HuH-7.5 (cell line): ENCODE results near the gene STAG3.
"Not testable (repeated sequence)": the region's sequence is repeated elsewhere in the genome, so short reads cannot be mapped to it uniquely, and the experiment has no call there.

ENCODE experiments used
- DNase-seq: peaks from one replicate; pipeline ENCODE4 v3.0.0; 2011; ENCODE audit warnings: low spot score

STAG3 gene

DNA sequence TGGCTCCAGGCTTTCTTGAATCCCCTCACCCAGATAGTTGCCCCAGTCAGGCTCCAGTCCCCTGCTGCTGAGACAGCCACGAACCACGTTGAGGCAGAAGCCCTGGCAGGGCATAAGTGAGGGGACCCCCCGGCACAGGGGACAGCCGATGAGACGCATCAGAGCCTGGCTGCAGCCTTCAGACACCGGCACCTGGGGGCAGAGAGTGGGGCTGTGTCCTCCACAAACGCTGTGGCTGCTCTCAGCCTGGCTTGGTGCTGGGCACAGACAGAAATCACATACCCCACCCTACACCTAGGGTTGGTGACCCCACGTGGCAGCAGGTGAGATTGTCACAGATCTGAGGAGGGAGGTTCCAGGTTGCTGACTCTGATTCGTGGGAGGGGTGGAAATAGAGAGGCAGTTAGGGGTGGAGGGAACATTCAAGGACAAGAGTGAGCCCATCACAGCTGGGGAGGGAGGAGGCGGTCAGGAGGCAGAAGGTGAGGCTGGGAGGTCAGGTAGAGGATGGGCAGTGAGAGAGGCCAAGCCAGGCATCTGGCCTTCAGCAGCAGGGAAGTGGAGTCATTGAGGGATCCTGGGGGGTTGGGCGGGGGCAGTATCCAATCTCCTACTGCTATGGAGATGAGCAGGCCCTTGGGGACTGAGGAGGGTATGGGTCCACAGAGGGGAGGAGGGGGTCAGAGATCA, 3.8 kb upstream of the STAG3 start:
- no peak for DNase-seq

DNA sequence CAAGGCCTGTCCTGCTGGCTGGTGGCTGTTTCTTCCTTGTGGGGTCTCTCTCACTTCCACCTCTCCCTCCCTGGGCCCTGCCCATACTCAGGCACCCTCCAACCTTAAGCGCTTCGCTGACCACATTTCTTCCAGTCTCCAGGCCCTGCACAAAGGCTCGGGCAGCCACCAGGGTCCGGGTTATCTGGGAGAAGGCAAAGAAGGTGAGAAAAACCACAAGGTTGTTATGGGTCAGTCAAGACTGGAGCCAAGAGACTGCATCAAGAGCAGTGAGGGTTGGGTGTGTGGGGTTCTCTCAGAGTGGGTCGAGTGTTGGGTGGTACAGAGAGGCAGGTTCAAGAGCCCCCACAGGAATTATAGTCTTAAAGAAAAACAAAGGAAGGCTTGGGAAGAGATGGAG, 3.1 kb upstream of the STAG3 start:
- DNase-seq, result no peak

DNA sequence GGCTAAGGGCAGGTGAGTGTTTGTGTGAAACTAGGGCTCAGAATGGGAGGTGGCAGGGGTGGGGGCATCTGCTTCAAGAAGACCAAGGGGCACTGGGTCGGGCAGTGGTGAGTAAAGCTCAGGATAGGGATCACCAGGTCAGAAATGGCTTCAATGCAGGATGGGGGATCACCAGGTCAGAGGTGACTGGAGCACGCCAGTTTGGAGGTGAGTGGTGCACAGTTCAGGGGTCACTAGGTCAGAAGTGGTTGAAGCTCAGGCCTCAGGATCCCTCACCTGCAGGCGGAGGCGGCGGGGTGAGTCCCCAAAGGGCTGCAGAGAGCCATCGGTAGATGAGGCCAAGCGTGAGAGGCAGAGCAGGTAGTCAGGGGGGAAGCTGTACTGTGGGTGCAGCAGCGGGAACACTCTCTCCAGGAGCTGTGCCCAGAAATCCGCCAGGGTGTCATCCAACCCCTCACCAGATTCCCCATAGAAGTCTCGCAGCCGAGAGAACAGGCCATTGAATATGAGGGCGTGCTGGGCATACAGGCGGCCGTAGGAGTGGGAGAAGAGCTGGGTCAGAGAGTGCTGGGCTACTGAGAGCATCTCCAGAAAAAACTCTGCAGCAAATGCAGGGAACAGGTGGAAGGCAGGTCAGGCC, 2.3 kb upstream of the STAG3 start:
- DNase-seq, result no peak

DNA sequence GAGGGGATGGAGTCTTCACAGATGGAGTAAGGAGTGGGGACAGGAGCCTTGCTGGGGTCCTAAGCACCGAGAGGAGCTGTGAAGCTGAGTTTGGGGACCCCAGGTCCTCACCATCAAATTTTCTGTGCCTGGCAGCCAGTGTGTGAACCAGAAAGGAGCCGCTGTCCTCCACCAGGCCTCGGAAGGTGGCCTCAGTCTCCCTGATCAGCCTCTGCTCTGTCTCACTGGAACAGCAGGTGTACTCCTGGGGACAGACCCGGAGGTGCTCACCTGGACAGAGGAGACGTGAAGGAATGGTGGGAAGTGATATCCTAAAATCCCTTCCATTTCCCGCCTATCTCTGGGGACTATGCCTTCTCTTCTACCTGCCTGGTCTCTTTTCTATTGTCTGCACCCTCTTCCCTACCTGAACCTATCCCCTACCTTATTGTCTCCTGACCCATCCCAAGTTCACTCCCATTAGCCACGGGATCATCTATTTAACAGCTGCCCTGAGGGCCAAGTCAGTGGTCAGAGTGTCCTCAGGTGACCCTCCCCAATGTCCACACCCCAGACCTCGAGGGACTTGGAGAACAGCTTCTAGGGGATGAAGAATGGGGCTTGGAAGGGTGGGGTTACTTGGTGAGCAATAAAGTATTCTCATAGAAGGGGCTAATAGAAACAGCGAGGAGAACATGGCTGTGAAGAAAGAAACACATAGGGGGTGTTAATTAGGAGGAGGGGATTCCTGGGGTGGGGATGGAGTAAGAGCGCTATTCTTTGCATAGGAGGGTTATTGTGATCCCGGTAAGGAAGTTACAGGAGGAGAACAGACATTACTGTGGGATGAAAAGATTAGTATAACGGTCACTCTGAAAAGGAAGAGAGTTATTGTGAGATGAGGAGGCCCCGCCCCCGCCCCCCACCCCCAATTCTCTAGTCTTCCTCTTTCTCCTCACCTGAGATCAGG, 1.3 kb upstream of the STAG3 start:
- DNase-seq, result no peak

DNA sequence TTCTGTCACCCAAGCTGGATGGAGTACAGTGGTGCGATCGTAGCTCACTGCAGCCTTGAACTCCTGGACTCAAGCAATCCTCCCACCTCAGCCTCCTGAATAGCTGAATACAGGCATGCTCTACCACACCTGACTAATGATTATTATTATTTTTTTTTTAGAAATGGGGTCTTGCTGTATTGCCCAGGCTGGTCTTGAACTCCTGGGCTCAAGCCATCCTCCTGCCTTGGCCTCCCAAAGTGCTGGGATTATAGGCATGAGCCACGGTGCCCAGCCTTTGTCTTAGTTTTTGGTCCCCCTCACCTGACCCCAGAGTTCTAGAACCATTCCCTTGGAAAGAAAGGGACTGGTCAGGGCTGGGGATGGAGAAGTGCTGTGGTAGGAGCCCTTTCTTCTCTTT, 2.4 kb downstream of the STAG3 start:
- DNase-seq, result not testable (repeated sequence)

DNA sequence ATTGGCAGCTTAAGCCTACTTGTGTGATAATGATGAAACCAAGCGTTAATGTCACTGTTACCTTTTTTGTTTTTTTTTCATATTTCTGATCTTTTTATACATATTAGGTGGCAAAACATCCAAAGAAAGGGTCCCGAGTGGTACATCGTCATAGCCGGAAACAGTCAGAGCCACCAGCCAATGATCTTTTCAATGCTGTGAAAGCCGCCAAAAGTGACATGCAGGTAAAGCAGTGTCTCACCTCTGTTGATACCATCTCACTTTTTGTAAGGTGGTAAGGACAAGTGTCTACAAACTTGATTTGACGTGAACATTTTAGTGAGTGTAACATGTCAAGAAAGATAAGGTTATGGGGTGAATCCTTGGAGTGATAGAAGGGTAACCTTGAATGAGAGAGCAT, 4.9 kb downstream of the STAG3 start:
- not testable (repeated sequence) for DNase-seq

DNA sequence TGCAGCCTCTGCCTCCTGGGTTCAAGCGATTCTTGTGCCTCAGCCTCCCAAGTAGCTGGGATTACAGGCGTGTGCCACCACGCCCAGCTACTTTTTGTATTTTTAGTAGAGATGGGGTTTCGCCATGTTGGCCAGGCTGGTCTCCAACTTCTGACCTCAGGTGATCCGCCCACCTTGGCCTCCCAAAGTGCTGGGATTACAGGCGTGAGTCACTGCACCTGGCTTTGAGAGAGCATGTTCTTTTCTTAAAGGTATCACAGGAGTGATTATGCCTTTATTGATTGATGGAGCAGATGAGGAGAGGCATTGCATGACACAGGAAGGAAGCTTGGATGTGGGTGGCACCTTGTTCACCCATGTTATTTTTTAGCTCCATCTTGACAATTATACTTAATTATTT, 5.4 kb downstream of the STAG3 start:
- DNase-seq, result not testable (repeated sequence)

DNA sequence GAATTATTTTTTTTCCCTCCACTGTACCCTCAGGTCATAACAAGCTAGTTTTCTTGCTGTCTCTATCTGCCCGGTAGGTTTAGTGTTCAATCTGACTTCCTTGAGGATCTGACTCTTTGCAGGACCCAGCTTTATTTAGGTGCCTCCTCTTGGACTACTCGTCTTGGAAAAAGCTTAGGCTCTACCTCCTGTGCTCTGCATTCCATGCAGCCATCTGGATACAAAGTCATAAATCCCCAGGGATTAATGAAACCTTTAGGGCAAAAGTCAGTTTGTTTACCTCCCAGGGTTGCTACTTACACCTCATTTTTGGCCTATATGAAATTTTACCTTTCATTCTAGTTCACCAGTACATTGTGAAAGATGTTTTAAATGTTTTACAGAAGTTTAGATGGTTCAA, 8.0 kb downstream of the STAG3 start:
- DNase-seq, result no peak

DNA sequence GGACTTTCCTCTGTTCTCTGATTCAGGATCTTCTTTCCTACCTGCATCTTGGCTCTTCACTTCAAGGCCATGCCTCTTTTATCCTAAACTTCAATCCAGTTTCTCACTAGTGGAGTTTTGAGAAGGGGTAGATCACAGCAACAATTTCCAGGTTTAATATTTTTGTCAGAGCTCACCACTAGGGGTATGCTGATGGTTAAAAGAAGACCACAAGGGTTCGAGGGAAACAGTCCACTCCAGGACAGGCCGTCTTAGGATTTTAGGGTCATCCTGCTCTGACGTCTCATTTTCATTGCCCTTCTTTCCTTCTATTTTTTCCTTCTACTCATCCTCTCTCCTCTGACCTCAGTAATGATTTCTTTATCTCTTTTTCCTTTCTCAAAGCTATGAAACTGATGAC, 11.3 kb downstream of the STAG3 start:
- DNase-seq, result no peak

DNA sequence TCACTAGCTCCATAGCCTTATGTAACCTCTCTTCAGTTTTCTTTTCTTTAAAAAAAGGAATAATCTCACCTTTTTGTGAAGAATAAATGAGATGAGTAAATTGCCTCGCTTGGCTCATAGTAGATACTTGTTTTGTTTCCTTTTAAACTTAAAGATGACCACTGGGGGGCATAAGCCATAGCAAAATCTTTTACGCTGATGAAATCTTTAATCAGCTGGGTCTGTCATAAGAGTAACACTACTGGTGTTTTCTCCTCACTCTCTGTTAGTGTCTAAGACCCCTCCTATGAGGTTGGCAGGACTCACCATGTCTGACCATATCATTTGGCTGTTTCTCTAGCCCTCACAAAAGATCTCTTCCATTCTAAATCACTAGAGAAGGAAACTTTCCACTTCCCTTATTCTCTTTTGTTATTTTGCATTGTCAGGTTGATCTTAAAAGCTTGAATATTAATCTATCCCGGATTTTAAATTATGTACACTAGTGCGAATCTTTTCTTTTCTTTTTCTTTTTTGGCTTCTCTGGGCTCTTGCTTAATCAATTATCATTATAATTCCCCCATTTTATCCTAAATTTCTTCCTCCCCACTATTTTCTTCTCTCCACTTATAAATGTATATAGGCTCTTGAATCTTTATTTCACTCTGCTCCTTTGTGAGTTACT, 12.5 kb downstream of the STAG3 start:
- DNase-seq, result no peak

DNA sequence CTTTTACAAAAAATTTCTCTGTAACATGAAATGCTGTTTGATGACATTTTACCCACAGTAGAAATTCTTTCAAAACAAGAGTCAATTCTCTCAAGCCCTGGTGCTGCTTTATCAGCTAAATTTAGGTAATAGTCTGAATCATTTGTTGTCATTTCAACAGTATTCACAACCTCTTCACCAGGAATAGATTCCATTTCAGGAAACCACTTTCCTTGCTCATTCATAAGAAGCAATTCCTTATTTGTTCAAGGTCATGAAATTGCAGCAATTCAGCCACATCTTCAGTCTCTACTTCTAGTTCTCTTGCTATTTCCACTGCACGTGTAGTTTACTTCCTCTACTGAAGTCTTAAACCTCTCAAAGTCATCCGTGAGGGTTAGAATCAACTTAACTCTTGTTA, 14.1 kb downstream of the STAG3 start:
- no peak for DNase-seq

DNA sequence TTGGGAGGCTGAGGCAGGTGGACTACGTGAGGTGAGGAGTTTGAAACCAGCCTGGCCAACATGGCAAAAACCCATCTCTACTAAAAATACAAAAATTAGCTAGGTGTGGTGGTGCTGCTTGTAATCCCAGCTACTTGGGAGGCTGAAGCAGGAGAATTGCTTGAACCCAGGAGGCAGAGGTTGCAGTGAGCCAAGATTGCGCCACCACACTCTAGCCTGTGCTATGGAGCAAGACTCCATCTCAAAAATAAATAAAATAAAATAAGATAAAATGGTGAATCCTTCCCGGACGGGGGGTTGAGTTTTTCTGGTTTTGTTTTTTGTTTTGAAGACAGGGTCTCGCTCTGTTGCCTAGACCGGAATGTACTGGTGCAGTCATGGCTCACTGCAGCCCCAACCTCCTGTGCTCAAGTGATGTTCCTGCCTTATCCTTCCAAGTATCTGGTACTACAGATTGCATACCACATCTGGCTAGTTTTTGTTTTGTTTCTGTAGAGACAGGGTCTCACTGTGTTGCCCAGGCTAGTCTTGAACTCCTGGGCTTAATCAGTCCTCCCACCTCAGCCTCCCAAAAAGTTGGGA, 14.7 kb downstream of the STAG3 start:
- not testable (repeated sequence) for DNase-seq

DNA sequence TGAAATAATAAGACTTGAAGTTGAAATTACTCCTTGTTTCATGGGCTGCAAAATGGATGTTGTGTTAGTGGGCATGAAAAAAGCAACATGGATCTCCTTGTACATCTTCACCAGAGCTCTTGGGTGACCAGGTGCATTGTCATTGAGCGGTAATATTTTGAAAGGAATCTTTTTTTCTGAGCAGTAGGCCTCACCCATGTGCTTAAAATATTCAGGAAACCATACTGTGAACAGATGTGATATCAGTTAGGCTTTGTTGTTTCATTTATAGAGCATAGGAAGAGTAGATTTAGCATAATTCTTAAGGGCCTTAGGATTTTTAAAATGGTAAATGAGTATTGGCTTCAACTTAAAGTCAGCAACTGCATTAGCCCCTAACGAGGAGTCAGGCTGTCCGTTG, 15.3 kb downstream of the STAG3 start:
- no peak for DNase-seq

DNA sequence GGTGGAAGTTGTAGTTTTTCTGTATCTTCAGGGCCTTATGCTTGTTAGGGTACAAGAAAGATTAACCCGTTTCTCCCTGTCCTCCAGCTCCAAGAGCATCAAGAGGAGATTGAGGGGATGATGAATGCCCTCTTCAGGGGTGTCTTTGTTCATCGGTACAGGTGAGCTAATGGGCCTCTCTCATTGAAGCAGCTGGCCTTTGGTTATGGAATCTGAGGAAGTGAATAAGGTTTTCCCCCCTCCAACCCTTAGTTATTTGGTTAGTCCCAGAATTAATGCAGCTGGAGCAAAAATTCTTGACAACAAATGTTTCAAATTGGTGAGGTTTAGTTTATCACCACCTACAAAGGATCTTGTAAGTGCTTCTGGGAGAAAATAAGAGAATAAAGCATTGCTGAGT, 17.5 kb downstream of the STAG3 start:
- DNase-seq, result no peak

DNA sequence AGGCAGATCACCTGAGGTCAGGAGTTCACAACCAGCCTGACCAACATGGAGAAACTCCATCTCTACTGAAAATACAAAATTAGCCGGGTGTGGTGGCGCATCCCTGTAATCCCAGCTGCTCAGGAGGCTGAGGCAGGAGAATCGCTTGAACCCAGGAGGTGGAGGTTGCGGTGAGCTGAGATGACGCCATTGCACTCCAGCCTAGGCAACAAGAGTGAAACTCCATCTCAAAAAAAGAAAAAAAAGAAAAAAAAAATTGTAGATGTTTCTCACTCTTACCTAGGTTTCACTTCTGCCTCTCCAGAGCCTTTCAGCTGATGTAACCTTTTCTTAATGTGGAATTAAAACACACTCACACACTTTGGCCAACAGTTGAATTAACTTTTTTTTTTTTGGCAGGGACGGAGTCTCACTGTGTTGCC, 18.2 kb downstream of the STAG3 start:
- not testable (repeated sequence) for DNase-seq

DNA sequence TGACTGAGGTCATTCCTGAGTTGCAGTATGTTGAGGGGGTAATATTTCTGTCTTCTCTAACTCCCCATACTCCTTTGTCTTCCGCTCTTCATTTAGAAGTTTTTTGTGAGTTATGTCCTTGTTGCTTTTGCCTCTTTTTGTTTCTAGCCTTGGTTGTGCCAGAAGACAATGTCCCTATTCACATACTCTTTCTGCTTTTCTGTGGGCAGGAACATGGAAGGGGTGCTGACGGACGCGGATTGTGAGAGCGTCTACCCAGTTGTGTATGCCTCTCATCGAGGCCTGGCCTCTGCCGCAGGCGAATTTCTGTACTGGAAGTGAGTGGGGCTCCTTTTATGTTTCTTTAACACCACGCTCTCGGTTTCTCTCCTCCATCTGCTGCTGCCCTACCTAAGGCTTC, 20.5 kb downstream of the STAG3 start:
- DNase-seq, result no peak

DNA sequence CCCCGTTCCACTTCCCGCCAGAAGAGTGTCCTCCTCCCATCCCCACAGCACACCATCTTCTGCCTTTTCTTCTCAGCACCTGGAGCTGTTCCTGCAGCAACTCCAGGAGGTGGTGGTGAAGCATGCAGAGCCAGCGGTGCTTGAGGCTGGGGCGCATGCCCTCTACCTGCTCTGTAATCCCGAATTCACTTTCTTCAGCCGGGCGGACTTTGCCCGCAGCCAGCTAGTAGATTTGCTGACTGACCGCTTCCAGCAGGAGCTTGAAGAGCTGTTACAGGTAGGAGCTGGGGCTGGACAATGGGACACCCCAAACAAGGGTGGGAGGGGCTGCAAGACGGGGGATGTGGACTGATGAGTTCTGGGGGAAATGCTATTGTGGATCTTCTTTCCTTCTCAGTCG, 23.0 kb downstream of the STAG3 start:
- no peak for DNase-seq

DNA sequence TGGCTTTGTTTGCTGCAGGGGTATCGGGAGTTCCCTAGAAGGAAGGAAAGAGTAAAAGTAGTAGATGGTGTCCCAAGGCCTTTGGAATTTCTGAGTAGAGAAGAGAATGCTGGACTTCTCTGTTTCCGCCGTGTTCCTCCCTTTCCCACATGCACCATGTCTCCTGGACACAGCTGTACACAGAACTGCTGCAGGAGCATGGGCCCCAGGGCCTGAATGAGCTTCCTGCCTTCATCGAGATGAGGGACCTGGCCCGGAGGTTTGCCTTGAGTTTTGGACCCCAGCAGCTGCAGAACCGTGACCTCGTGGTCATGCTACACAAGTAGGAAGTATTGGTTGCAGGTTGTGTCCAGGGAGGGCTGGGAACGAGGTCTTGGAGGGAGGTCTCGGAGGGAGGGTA, 26.7 kb downstream of the STAG3 start:
- no peak for DNase-seq

DNA sequence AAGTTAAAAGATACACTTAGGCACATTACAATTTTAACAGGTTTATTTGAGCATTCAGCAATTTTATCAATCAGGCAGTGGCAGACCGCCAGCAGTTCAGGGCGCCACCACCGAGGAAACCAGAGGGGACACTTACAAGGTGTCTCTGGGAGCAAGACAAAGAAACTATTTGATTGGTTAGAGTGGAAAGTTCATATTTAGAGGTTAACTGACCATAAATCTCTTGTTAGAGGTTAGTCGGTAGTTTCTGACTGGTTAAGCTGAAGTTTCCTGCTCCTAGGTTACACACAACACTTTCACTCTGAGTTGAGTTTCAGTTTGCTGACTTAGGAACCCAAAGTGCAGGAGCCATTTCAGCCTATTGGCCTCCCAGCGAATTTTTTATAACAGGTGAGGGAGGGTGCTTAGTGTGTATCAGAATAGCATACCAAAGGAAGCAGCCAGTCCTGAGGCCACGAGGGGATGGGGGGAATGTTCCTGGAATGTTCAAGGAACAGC, 31.2 kb downstream of the STAG3 start:
- no peak for DNase-seq

DNA sequence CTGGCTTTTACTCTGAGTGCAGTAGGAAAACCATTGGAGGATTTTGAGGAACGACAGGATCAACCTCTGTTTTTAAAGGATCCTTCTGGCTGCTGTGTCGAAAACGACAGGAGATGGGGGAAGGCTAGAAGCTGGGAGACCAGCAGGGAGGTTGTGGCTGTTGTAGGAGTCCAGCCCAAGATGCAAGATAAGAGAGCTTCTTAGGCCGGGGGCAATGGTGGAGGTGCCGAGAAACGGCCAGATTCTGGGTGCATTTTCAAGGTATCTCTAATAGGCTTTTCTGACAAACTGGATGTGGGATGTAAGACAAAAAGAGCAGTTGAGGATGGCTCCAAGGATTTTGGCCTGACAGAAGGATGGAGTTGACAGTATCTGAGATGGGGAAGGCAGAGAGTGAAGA, 31.8 kb downstream of the STAG3 start:
- DNase-seq, result no peak

DNA sequence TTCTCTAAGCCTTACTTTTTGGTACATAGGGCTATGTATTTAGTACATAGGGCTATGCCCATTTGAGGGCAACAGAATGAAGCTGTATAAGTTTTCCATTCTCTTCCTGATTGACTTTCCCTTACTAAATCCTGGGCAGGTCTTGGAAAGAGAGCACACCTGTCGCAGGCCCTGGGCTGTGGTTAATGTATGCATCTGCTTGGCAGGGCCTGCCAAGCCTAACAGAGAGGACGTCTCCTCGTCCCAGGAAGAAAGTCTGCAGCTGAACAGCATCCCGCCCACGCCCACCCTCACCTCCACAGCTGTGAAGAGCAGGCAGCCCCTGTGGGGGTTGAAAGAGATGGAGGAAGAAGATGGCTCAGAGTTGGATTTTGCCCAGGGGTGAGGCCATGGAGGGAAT, 33.1 kb downstream of the STAG3 start:
- DNase-seq, result no peak

DNA sequence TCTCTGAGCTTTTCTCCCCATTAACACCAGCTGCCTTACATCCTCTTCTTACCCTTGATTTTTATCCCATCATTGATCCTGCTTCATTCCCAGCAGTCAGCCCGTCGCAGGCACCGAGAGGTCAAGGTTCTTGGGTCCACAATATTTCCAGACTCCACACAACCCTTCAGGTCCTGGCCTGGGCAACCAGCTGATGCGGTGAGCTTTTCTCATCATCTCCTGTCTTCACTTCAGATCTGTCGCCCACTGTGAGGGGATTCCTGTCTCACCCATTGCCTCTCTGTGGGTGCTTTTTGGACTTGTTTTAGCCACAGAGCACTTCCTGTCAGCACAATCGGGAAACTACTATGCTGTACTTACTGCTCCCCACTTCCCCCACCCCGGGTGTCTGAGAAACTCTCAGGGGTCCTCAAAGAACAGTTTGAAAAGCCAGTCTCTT, 33.6 kb downstream of the STAG3 start:
- no peak for DNase-seq
